ENCODE measurements around the gene PER1.

The PER1 gene

GRCh38 chr17:8141741-8142140, 10.5 kb downstream of the PER1 start:
- DNase-seq (ENCODE audit: low spot score), result no peak

- DNase-seq (ENCODE audit: low spot score), result no peak
These were observed 11.2 kb downstream of the PER1 start for GRCh38 chr17:8141045-8141444.

GRCh38 chr17:8140065-8141029, 11.9 kb downstream of the PER1 start:
- DNase-seq (ENCODE audit: low spot score), result no peak

GRCh38 chr17:8138672-8139371, 13.4 kb downstream of the PER1 start:
- DNase-seq (ENCODE audit: low spot score), result peak; percentile 93

GRCh38 chr17:8138374-8138671, 13.9 kb downstream of the PER1 start:
- no peak for DNase-seq (ENCODE audit: low spot score)

GRCh38 chr17:8137645-8138373, 14.4 kb downstream of the PER1 start:
- DNase-seq (ENCODE audit: low spot score), result no peak

- no peak for DNase-seq (ENCODE audit: low spot score)
These were observed 18.3 kb downstream of the PER1 start for GRCh38 chr17:8133941-8134340.

GRCh38 chr17:8133399-8133798, 18.8 kb downstream of the PER1 start:
- no peak for DNase-seq (ENCODE audit: low spot score)

GRCh38 chr17:8131844-8132441, 20.3 kb downstream of the PER1 start:
- DNase-seq (ENCODE audit: low spot score), result no peak

GRCh38 chr17:8128125-8128784, 23.9 kb downstream of the PER1 start:
- no peak for DNase-seq (ENCODE audit: low spot score)

- peak; percentile 75 for DNase-seq (ENCODE audit: low spot score)
These were observed 25.6 kb downstream of the PER1 start for GRCh38 chr17:8126491-8127066.

- no peak for DNase-seq (ENCODE audit: low spot score)
These were observed 26.2 kb downstream of the PER1 start for GRCh38 chr17:8125947-8126490.

GRCh38 chr17:8125154-8125946, 26.9 kb downstream of the PER1 start:
- peak; percentile 76 for DNase-seq (ENCODE audit: low spot score)

GRCh38 chr17:8124350-8125153, 27.7 kb downstream of the PER1 start:
- no peak for DNase-seq (ENCODE audit: low spot score)

GRCh38 chr17:8123695-8124349, 28.4 kb downstream of the PER1 start, which contains the start of gene HES7:
HES7 (minus strand) TSS chr17:8124106; CDS start chr17:8124084, 22 bp downstream.
- DNase-seq (ENCODE audit: low spot score), result no peak

- no peak for DNase-seq (ENCODE audit: low spot score)
These were observed 29.1 kb downstream of the PER1 start for GRCh38 chr17:8122924-8123694.

- DNase-seq (ENCODE audit: low spot score), result peak; percentile 41
These were observed 29.7 kb downstream of the PER1 start for GRCh38 chr17:8122422-8122923.

All from LoVo (cell line).